WTC11 (cell line): ENCODE measurements around the gene DGCR2. TPM values are rescaled to one million over a fixed set of nuclear protein-coding genes. Genes with fewer than 3 reads are reported as not detected.

ENCODE experiments used
- ATAC-seq: fragments of 200-7000 bp; cut with Tn5 transposase; 2 replicates; pipeline ENCODE4 v1.10.0; 2021; ENCODE audit warnings: mild to moderate bottlenecking, moderate library complexity
- CTCF ChIA-PET: fragments of 300-600 bp; sonication (Branson Sonifier 250); formaldehyde crosslinking; loops from one replicate; lab custom pipeline; 2021; ENCODE audit warnings: antibody characterized with exemption; lab: Charles Lee
- POLR2A ChIA-PET: fragments of 350-600 bp; sonication (Branson Sonifier 250); formaldehyde crosslinking; loops from one replicate; lab custom pipeline; 2021; ENCODE audit warnings: antibody characterized with exemption; lab: Charles Lee
- DNase-seq: peaks from one replicate; pipeline ENCODE4 v3.0.0; 2021; ENCODE audit warnings: low spot score
- H3K27ac Mint-ChIP-seq: 2 replicates; pipeline ENCODE4 v1.8.0; 2021; ENCODE audit warnings: mixed read lengths
- H3K27me3 Mint-ChIP-seq: 2 replicates; pipeline ENCODE4 v1.8.0; 2021; ENCODE audit warnings: low read depth, mild to moderate bottlenecking, moderate library complexity, mixed read lengths
- H3K36me3 Mint-ChIP-seq: 2 replicates; pipeline ENCODE4 v1.8.0; 2021; ENCODE audit warnings: mixed read lengths
- H3K4me1 Mint-ChIP-seq: 2 replicates; pipeline ENCODE4 v1.8.0; 2022; ENCODE audit warnings: mixed read lengths
- H3K4me3 Mint-ChIP-seq: 2 replicates; pipeline ENCODE4 v1.8.0; 2021; ENCODE audit warnings: mild to moderate bottlenecking, moderate library complexity, mixed read lengths
- H3K9me3 Mint-ChIP-seq: 2 replicates; pipeline ENCODE4 v1.8.0; 2021; ENCODE audit warnings: mixed read lengths
- AR ChIP-seq: fragments of 250-450 bp; sonication (Bioruptor Pico); IDR thresholded peaks from 2 replicates; pipeline ENCODE4 v1.9.0; 2021; ENCODE audit warnings: mild to moderate bottlenecking
- CREB1 ChIP-seq: sonication (generic); formaldehyde crosslinking; IDR thresholded peaks from 2 replicates; pipeline ENCODE4 v1.8.0; 2023; ENCODE audit warnings: mild to moderate bottlenecking, missing genetic modification reagents
- E2F5 ChIP-seq: sonication (generic); formaldehyde crosslinking; IDR thresholded peaks from 2 replicates; pipeline ENCODE4 v1.8.1; 2022; ENCODE audit warnings: mild to moderate bottlenecking, moderate library complexity, missing genetic modification reagents
- ETV6 ChIP-seq: sonication (generic); formaldehyde crosslinking; IDR thresholded peaks from 2 replicates; pipeline ENCODE4 v1.8.1; 2022; ENCODE audit warnings: mild to moderate bottlenecking, missing genetic modification reagents
- FOXJ3 ChIP-seq: sonication (generic); formaldehyde crosslinking; IDR thresholded peaks from 2 replicates; pipeline ENCODE4 v1.9.0; 2021; ENCODE audit warnings: missing genetic modification reagents, mild to moderate bottlenecking, borderline replicate concordance
- GABPB1 ChIP-seq: sonication (generic); formaldehyde crosslinking; IDR thresholded peaks from 2 replicates; pipeline ENCODE4 v1.8.1; 2023; ENCODE audit warnings: mild to moderate bottlenecking, missing genetic modification reagents
- HMGXB4 ChIP-seq: sonication (generic); formaldehyde crosslinking; IDR thresholded peaks from 2 replicates; pipeline ENCODE4 v1.8.1; 2023; ENCODE audit warnings: mild to moderate bottlenecking, moderate library complexity, missing genetic modification reagents
- IRF1 ChIP-seq: sonication (generic); formaldehyde crosslinking; IDR thresholded peaks from 2 replicates; pipeline ENCODE4 v1.8.0; 2023; ENCODE audit warnings: missing genetic modification reagents
- JUN ChIP-seq: sonication (generic); formaldehyde crosslinking; IDR thresholded peaks from 2 replicates; pipeline ENCODE4 v1.8.0; 2023; ENCODE audit warnings: mild to moderate bottlenecking, missing genetic modification reagents
- MXD4 ChIP-seq: fragments of 250-450 bp; sonication (Bioruptor Pico); IDR thresholded peaks from 2 replicates; pipeline ENCODE4 v1.8.0; 2021; ENCODE audit warnings: mild to moderate bottlenecking, moderate library complexity, borderline replicate concordance
- PRRX2 ChIP-seq: fragments of 250-450 bp; sonication (Bioruptor Pico); IDR thresholded peaks from 2 replicates; pipeline ENCODE4 v1.8.0; 2021; ENCODE audit warnings: mild to moderate bottlenecking
- RELA ChIP-seq: sonication (generic); formaldehyde crosslinking; IDR thresholded peaks from 2 replicates; pipeline ENCODE4 v1.8.1; 2022; ENCODE audit warnings: missing genetic modification reagents, mild to moderate bottlenecking, borderline replicate concordance
- RORB ChIP-seq: fragments of 250-450 bp; sonication (Bioruptor Pico); IDR thresholded peaks from 2 replicates; pipeline ENCODE4 v1.9.0; 2021; ENCODE audit warnings: mild to moderate bottlenecking
- SMAD3 ChIP-seq: sonication (generic); formaldehyde crosslinking; IDR thresholded peaks from 2 replicates; pipeline ENCODE4 v1.8.0; 2022; ENCODE audit warnings: missing genetic modification reagents, mild to moderate bottlenecking, borderline replicate concordance
- SOX15 ChIP-seq: fragments of 250-450 bp; sonication (Bioruptor Pico); IDR thresholded peaks from 2 replicates; pipeline ENCODE4 v1.9.0; 2021; ENCODE audit warnings: mild to moderate bottlenecking
- SP1 ChIP-seq: sonication (generic); formaldehyde crosslinking; conservative IDR thresholded peaks from 2 replicates; pipeline ENCODE4 v1.8.1; 2022; ENCODE audit warnings: missing genetic modification reagents
- TEAD1 ChIP-seq: sonication (generic); formaldehyde crosslinking; IDR thresholded peaks from 2 replicates; pipeline ENCODE4 v1.8.0; 2022; ENCODE audit warnings: mild to moderate bottlenecking, missing genetic modification reagents
- ZNF138 ChIP-seq: sonication (generic); formaldehyde crosslinking; conservative IDR thresholded peaks from 2 replicates; pipeline ENCODE4 v1.8.1; 2022; ENCODE audit warnings: mild to moderate bottlenecking, moderate library complexity, missing genetic modification reagents
- ZNF232 ChIP-seq: sonication (generic); formaldehyde crosslinking; IDR thresholded peaks from 2 replicates; pipeline ENCODE4 v1.8.0; 2022; ENCODE audit warnings: mild to moderate bottlenecking, missing genetic modification reagents
- ZNF281 ChIP-seq: sonication (generic); formaldehyde crosslinking; IDR thresholded peaks from 2 replicates; pipeline ENCODE4 v1.8.0; 2023; ENCODE audit warnings: mild to moderate bottlenecking, missing genetic modification reagents
- ZNF512 ChIP-seq: sonication (generic); formaldehyde crosslinking; IDR thresholded peaks from 2 replicates; pipeline ENCODE4 v1.8.1; 2022; ENCODE audit warnings: missing genetic modification reagents, borderline replicate concordance
- ZNF671 ChIP-seq: fragments of 250-450 bp; sonication (Bioruptor Pico); IDR thresholded peaks from 2 replicates; pipeline ENCODE4 v1.8.0; 2021; ENCODE audit warnings: mild to moderate bottlenecking
- total RNA-seq: library from RNA; stranded (reverse); gene quantifications from 3 replicates; pipeline ENCODE4 v1.2.3, GENCODE V29; 2021

Gene DGCR2
- total RNA-seq, 1 experiment from 2014 or later, result 64.2 TPM

GRCh38 chr22:19090183-19090582 lies 32.0 kb downstream of the DGCR2 start:
- TF ChIP-seq RORB (CRISPR knock-in tag) (no peak), ZNF232 (CRISPR knock-in tag) (no peak), MXD4 (no peak), ZNF138 (CRISPR knock-in tag) (no peak)
- TF ChIP-seq, all 79 proteins: peak for 0
- Mint-ChIP-seq H3K27ac (no peak overlapping the region), H3K36me3 (peaks cover 18% of the 10 kb centered on the region), H3K27me3 (no peaks in the 10 kb centered on the region), H3K4me3 (no peak overlapping the region), H3K4me1 (peaks cover 14% of the 10 kb centered on the region), H3K9me3 (peaks cover under 1% of the 10 kb centered on the region)
- no peak for DNase-seq
- no peak for ATAC-seq
- POLR2A ChIA-PET, result no interaction called here
- CTCF ChIA-PET, result interaction anchor here (2.2 kb wide), 1 partner anchor 17 kb away, joined by 5 read pairs; no protein-coding TSS in a partner anchor

GRCh38 chr22:19088866-19089595 lies 33.2 kb downstream of the DGCR2 start:
- H3K36me3 Mint-ChIP-seq, result peaks cover 22% of the 10 kb centered on the region
- peaks cover 4% of the 10 kb centered on the region for H3K9me3 Mint-ChIP-seq
- peak overlapping the region; percentile 44; the same call in 1 of the 2 replicates for H3K27ac Mint-ChIP-seq
- POLR2A ChIA-PET, result no interaction called here
- DNase-seq, result no peak
- TF ChIP-seq ZNF281 (CRISPR knock-in tag), result no peak
- TF ChIP-seq GABPB1 (CRISPR knock-in tag), result no peak
- no peak for TF ChIP-seq CREB1
- no peak for TF ChIP-seq ZNF671 (CRISPR knock-in tag)
- no peak for TF ChIP-seq FOXJ3
- TF ChIP-seq ETV6, result no peak
- TF ChIP-seq IRF1 (CRISPR knock-in tag), result no peak
- no peak for TF ChIP-seq AR (CRISPR knock-in tag)
- TF ChIP-seq SOX15, result no peak
- TF ChIP-seq HMGXB4, result no peak
- no peak for TF ChIP-seq TEAD1 (CRISPR knock-in tag)
- no peak for TF ChIP-seq E2F5 (CRISPR knock-in tag)
- no peak for TF ChIP-seq SMAD3
- no peak for TF ChIP-seq SP1
- TF ChIP-seq MXD4, result no peak
- TF ChIP-seq JUN (CRISPR knock-in tag), result no peak
- TF ChIP-seq ZNF512, result no peak
- no peak for TF ChIP-seq RELA (CRISPR knock-in tag)
- no peak for TF ChIP-seq PRRX2 (CRISPR knock-in tag)
- H3K4me3 Mint-ChIP-seq, result no peak overlapping the region
- CTCF ChIA-PET, result interaction anchor here (2.2 kb wide), 1 partner anchor 15 kb away, joined by 5 read pairs; no protein-coding TSS in a partner anchor
- peaks cover 14% of the 10 kb centered on the region for H3K4me1 Mint-ChIP-seq
- no peak for ATAC-seq
- no peaks in the 10 kb centered on the region for H3K27me3 Mint-ChIP-seq
